ENCODE data around the gene SLC6A6. TPM values are rescaled to one million over a fixed set of nuclear protein-coding genes. Genes with fewer than 3 reads are reported as not detected.

The SLC6A6 gene
- total and polyA plus RNA-seq, 4 donors, result 0.92 to 7.2 (median 2.9) TPM

DNA sequence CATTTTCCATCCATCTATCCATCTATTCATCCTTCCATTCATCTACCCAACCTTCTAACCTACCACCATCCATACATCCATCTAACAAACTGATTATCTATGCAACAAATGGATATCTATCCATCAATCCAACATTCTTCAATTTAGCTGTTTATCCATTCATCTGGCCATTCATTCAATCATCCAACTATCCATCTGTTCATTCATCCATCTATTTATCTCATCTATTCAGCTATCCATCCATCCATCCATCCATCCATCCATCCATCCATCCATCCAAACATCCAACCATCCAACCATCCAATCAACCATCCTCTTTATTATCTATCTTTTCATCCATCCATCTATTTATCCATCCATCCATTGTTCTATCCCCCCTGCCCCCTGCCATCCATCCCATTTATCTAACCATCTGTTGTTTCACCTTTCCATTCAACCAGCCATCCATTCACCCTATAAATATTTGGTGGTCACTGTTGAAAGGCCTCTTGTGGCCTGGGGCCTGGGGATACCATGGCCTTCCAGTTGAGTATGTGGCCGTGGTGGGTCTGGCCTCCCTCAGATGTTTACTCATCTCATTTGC lies 44.7 kb downstream of the SLC6A6 start:
- Histone ChIP-seq H3K9me3 (ENCODE audit: control insufficient read depth in 4 of 4, low read length in 3 of 4) (no peaks in the 10 kb centered on the region), H3K4me1 (ENCODE audit: control insufficient read depth in 4 of 4, insufficient read depth in 4 of 4, low read length in 3 of 4) (no peaks in the 10 kb centered on the region), H3K27me3 (ENCODE audit: control insufficient read depth in 4 of 4, insufficient read depth in 4 of 4, low read length in 3 of 4) (no peaks in the 10 kb centered on the region), H3K27ac (ENCODE audit: low read depth in 1 of 2, low read length in 2 of 2) (no peak overlapping the region), H3K36me3 (ENCODE audit: control insufficient read depth in 4 of 4, insufficient read depth in 3 of 4, low read depth in 1 of 4, low read length in 3 of 4) (peaks cover 0 to 5% (median 0%) of the 10 kb centered on the region in 4 donors), H3K4me3 (ENCODE audit: low read depth in 1 of 3, low read length in 3 of 3) (no peak overlapping the region), H3K9ac (ENCODE audit: low read depth in 1 of 2, low read length in 2 of 2) (no peak overlapping the region)
- WGBS, result 97% methylated on average over 1 of the region's 1 CpG
- DNase-seq (ENCODE audit: low spot score), result no peak
- TF ChIP-seq, protein P1, sequence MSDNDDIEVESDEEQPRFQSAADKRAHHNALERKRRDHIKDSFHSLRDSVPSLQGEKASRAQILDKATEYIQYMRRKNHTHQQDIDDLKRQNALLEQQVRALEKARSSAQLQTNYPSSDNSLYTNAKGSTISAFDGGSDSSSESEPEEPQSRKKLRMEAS (IDR thresholded peaks at IDR 0.05), result no peak
- TF ChIP-seq EGR1 (IDR thresholded peaks at IDR 0.05; ENCODE audit: low read depth in 2 of 2), result no peak
- no peak for TF ChIP-seq JUND (IDR thresholded peaks at IDR 0.05)
- no peak for TF ChIP-seq HNF4G (IDR thresholded peaks at IDR 0.05)
- TF ChIP-seq, protein P2, sequence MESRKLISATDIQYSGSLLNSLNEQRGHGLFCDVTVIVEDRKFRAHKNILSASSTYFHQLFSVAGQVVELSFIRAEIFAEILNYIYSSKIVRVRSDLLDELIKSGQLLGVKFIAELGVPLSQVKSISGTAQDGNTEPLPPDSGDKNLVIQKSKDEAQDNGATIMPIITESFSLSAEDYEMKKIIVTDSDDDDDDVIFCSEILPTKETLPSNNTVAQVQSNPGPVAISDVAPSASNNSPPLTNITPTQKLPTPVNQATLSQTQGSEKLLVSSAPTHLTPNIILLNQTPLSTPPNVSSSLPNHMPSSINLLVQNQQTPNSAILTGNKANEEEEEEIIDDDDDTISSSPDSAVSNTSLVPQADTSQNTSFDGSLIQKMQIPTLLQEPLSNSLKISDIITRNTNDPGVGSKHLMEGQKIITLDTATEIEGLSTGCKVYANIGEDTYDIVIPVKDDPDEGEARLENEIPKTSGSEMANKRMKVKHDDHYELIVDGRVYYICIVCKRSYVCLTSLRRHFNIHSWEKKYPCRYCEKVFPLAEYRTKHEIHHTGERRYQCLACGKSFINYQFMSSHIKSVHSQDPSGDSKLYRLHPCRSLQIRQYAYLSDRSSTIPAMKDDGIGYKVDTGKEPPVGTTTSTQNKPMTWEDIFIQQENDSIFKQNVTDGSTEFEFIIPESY (IDR thresholded peaks at IDR 0.05), result no peak
- no peak for TF ChIP-seq HNF4A (conservative IDR thresholded peaks at IDR 0.05)

GRCh38 chr3:14448063-14448462 lies 45.7 kb downstream of the SLC6A6 start:
- H3K27ac ChIP-seq (ENCODE audit: low read depth in 1 of 2, low read length in 2 of 2), result no peak overlapping the region
- H3K9me3 ChIP-seq (ENCODE audit: control insufficient read depth in 4 of 4, low read length in 3 of 4), result no peaks in the 10 kb centered on the region
- TF ChIP-seq YY1 (IDR thresholded peaks at IDR 0.05), result no peak
- no peak for TF ChIP-seq RAD21 (IDR thresholded peaks at IDR 0.05)
- no peak for TF ChIP-seq RXRA (IDR thresholded peaks at IDR 0.05)
- no peak for TF ChIP-seq FOXA2 (IDR thresholded peaks at IDR 0.05)
- no peak for TF ChIP-seq HNF4A (conservative IDR thresholded peaks at IDR 0.05)
- no peak for TF ChIP-seq GABPA (IDR thresholded peaks at IDR 0.05 in 1 of 2, conservative IDR thresholded peaks at IDR 0.05 in 1 of 2)
- TF ChIP-seq NR2F2 (IDR thresholded peaks at IDR 0.05), result no peak
- no peak for TF ChIP-seq EGR1 (IDR thresholded peaks at IDR 0.05; ENCODE audit: low read depth in 2 of 2)
- TF ChIP-seq SP1 (IDR thresholded peaks at IDR 0.05), result no peak
- TF ChIP-seq TAF1 (conservative IDR thresholded peaks at IDR 0.05), result no peak
- no peak for TF ChIP-seq JUND (IDR thresholded peaks at IDR 0.05)
- TF ChIP-seq ATF3 (IDR thresholded peaks at IDR 0.05), result no peak
- H3K4me1 ChIP-seq (ENCODE audit: control insufficient read depth in 4 of 4, insufficient read depth in 4 of 4, low read length in 3 of 4), result no peaks in the 10 kb centered on the region
- H3K9ac ChIP-seq (ENCODE audit: low read depth in 1 of 2, low read length in 2 of 2), result no peak overlapping the region
- 95% methylated on average over 4 of the region's 4 CpGs for WGBS
- DNase-seq (ENCODE audit: low spot score), result no peak
- H3K36me3 ChIP-seq (ENCODE audit: control insufficient read depth in 4 of 4, insufficient read depth in 3 of 4, low read depth in 1 of 4, low read length in 3 of 4), result peaks cover 0 to 5% (median 0%) of the 10 kb centered on the region in 4 donors
- peaks cover 0 to 2% (median 0%) of the 10 kb centered on the region in 4 donors for H3K27me3 ChIP-seq (ENCODE audit: control insufficient read depth in 4 of 4, insufficient read depth in 4 of 4, low read length in 3 of 4)
- H3K4me3 ChIP-seq (ENCODE audit: low read depth in 1 of 3, low read length in 3 of 3), result no peak overlapping the region

Measured in liver (tissue), 9 donors.